B cell (primary cell): ENCODE results near the gene CCKAR.

Experiments used
- EZH2 ChIP-seq: IDR thresholded peaks from 2 replicates; pipeline ENCODE4 v1.6.1; 2012; ENCODE audit warnings: borderline replicate concordance, low read depth, mild to moderate bottlenecking, moderate library complexity, low read length; ENCODE audit not compliant: insufficient read depth, poor library complexity, severe bottlenecking
- TF ChIP-seq, protein P1 (sequence below): fragments of 200-600 bp; IDR thresholded peaks from one replicate; pipeline ENCODE4 v1.8.0; 2022; ENCODE audit warnings: antibody characterized with exemption, mild to moderate bottlenecking

DNA sequence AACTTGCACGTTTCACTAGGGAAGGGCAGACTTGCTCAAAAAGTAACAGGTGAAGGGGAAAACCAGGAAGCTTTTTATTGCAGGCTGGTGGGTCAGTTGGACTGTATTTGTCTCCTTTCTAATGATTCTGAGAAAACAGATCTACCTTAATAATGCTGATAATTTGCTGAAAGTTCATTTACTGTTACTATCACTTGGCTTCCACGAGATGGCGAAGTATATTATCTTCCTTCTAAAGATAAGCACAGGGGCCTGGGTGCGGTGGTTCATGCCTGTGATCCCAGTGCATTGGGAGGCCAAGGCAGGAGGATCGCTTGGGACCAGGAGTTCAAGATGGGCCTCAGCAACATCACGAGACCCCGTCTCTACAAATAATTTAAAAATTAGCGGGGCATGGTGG lies 16.4 kb downstream of the CCKAR start:
- TF ChIP-seq EZH2: no peak
- TF ChIP-seq, protein P1, sequence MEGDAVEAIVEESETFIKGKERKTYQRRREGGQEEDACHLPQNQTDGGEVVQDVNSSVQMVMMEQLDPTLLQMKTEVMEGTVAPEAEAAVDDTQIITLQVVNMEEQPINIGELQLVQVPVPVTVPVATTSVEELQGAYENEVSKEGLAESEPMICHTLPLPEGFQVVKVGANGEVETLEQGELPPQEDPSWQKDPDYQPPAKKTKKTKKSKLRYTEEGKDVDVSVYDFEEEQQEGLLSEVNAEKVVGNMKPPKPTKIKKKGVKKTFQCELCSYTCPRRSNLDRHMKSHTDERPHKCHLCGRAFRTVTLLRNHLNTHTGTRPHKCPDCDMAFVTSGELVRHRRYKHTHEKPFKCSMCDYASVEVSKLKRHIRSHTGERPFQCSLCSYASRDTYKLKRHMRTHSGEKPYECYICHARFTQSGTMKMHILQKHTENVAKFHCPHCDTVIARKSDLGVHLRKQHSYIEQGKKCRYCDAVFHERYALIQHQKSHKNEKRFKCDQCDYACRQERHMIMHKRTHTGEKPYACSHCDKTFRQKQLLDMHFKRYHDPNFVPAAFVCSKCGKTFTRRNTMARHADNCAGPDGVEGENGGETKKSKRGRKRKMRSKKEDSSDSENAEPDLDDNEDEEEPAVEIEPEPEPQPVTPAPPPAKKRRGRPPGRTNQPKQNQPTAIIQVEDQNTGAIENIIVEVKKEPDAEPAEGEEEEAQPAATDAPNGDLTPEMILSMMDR: no peak
